NOMO-1 (cell line): ENCODE results near the gene BLOC1S6.
"Not testable (repeated sequence)": the region's sequence is repeated elsewhere in the genome, so short reads cannot be mapped to it uniquely, and the experiment has no call there.

Source experiments
- DNase-seq, 2 experiments: peaks; one replicate each; lab custom pipeline; 2025; ENCODE audit not compliant: unreplicated experiment in 2 of 2; lab: John Stamatoyannopoulos, UW

Gene BLOC1S6

DNA sequence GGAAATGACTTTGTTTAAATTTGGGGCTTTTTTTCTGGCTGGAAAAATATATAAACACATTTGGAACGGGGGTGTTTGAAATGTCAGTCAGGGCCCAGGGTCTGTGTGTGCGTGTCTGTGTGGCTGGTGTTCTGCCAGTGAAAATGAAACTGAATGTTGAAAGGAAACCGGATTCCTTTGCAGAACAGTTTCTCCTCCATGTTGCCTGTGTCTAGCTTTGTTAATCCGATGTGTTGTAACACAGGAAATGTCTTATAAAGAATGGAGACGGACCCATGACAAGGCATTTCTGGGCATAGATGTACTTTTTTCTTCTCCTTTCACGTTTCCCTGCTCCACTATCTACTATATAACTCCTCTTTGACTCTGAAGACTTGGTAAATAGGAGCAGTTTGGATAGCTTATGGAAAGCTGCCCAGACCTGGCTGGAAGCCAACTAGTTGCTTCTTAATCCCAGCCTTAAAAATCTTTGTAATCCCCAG lies 50.4 kb downstream of the BLOC1S6 start:
- peak; percentile 77 to 98 for DNase-seq

DNA sequence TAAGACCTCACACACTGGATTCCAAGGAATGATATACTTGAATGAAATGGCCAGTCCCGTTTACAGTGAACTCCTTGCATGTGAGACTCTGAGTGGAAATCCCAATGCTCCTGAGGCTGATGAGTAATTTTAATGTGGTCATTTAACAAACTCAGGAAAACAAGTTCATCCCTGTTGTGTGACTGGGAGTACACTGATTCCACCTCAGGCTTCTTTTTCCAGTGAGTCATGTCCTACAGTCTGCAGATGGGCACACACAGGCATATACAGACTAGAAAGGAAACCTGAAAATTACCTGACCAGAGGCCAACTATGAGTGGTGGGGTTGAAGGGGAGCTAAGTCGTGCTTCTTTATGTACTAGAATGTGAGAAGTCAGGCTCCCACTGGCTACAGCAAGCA lies 53.4 kb downstream of the BLOC1S6 start:
- no peak for DNase-seq

DNA sequence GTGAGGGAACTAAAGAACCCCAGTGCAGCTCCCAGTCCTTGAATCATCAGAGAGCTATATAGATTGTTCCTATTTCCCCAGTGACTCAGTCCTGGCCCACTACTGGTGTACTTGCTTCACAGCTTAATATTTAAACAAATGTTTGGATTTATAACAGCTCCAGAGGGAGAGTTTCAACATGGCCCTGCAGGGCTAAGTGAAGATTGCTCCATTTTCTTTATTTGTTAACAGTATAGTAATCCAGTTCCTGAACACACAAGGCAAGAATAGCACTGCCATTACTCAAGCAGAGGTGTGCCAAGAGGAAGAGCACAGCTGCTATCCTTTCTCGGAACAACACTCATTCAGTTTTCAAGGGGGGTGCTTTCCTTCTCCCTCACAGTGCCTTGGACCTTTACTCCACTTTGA lies 54.2 kb downstream of the BLOC1S6 start:
- peak; percentile 46 to 86 for DNase-seq

DNA sequence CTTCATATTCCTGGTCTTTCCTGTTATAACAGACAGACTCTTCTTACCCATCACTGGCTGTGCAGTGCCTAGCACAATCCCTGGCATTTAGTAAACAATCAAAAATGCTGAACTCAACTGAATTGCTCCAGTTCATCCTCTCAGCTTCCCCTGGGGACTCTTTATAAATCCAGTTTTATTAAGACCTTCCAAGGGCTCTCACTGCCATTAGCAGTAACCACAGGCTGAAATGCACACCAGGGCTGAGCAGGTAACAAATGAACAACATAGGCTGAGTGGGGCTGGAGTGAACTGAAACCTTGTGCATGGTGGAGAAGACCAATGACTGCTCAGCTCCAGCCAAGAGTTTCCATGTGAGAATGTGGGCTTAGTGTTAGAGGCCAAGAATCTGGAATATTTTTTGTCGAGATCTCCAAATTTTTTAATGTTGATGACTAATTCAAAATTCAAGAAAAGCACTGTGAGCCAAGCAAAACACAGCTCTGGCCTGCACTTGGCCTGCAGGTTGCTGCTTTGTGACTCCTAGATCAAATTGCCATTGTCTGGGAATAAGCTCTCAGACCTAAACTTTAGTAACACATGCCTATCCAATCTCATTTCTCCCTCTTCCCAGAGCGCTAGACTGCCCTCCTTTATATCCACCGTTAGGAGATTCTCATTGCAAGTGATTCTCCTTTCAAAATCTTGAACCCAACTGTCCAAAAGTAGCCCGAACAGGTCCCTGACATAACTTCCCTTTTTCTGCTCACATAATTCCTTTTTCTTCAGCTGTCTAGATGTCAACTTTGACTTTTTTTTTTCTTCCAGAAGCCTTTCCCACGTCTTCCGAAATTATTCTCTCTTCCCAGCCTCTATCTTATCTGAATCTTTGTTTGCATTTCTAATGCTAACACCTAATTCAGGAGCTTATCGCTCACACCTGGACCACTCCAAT lies 55.1 kb downstream of the BLOC1S6 start:
- DNase-seq, result peak; percentile 10 to 25

DNA sequence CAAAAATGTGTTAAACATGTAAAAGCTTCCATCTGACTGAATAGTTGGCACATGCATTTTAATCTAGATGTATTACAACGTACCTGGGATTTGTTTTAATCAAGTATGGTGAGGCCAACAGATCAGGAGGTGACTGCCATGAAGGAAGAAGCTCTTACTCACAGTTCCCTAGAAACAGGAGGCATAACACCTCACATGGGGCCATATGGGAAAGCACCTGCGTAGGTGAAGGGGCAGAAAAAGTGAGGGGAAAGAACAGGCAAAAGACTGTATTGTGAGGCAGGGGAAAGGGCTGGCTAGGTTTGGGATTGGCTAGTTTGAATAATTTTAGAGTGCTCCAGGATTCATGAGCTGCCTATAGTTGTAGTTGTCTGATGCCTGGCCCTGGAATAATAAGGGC lies 57.3 kb downstream of the BLOC1S6 start:
- DNase-seq, result no peak

DNA sequence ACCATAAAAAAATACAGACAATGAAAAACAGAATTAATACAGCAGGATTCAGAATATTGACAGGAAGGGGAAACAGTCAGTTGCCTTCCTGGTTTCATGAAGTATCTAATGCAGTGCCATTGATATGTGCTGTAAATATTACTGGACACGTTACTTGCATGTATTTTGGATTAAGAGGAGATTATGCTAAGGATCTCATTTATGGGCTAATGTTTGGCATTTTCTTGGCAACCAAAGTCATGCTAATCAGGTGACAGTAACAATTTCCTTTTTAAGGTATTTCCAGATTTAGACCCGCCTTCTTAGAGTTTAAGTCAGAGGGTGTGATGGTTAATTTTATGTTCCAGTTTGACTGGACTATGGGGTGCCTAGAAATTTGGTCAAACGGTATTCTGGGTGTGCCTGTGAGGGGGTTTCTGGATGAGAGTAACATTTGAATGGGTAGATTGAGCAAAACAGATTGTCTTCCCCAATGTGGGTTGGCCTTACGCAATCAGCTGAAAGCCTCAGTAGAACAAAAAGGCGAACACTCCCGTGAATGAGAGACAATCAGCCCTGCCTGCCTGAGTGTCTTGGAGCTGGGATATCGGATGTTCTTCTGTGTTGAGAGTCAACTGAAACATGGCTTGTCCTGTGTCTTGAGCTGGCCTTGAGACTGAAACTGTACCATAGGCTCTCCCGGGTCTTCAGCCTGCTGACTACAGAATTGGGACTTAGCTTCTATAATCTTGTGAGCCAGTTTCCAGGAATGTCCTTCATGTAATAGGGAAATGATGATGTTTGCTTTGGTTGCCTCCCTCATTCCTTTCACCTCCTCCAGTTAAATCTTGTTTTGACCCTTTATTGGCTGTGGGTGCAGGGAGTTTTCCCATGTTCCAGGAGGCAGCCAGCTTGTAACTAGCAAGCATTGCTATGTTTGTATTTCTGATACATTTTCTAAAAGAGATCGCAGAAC lies 58.1 kb downstream of the BLOC1S6 start:
- DNase-seq, result peak; percentile 31 to 65

DNA sequence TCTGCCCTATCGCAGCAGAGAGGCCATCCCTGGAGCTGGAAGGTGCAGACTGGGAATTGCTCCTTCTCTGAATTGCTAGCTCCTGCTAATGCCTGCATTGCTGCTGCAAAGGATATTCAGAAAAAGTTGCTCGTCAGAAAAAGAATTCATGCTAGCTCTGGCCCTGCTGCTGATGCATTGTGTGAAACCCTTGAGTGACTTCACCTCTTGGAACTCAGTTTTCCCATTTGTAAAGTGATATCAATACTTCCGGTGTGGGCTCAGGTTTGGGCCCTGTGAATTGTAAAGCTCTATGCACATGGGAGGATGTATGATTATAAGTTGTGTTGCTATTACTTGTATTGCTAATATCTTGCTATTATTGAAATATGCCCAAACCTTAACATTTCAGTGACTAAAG lies 59.0 kb downstream of the BLOC1S6 start:
- DNase-seq, result no peak

DNA sequence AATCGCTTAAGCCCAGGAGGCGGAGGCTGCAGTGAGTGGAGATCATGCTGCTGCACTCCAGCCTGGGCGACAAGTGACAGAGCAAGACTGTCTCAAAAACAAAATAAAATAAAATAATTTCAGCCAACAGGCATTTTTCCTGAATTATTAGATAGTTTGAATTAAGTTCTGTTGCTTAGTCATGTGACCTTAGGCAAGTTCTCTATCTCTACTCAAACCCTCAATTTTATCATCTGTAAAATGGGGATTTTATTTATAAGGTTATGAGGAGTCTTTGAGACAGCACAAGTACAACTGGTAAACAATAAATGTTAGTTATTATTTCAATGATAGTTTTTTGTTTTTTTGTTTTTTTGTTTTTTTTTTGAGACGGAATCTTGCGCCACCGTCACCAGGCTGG lies 60.6 kb downstream of the BLOC1S6 start:
- no peak for DNase-seq

DNA sequence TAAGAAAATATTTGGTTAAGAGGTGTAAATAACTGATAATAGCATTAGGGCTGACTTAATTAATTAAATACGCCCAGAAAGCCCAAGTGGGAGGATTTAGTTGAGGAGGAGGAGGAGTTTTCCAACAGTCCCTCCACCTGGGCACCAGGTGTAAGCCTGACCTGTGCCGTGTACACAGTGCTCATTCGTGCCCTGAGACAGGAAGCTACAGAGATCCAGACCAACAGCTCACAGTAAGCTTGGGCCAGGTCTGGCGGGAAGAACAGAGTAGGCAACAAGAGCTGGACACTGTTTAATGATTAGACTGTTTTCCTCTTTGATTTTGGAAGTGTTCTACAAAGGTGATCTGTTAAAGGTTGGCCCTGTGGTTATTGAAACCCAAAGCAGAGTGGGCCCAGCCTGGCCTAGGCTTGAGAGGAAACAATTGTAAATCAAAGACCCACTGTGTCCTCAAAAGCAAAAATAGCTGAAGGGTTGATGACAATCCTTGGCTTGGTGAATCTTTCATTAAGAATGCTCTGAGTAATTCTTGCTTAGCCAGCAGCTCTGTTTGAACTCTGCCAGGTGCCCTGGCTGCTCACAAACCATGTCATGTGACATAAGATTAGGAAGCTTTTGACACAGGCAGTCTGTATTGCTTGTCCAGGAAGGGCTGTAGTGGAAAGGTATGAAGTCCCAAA lies 61.5 kb downstream of the BLOC1S6 start:
- DNase-seq, result no peak

DNA sequence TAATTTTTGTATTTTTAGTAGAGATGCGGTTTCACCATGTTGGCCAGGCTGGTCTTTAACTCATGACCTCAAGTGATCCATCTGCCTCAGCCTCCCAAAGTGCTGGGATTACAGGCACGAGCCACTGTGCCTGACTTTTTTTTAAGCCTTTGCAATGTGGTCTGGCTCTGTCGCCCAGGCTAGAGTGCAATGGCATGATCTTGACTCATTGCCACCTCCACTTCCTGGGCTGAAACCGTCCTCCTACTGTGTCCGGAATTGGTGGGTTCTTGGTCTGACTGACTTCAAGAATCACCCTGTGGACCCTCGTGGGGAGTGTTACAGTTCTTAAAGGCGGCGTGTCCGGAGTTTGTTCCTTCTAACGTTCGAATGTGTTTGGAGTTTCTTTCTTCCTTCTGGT lies 62.8 kb downstream of the BLOC1S6 start:
- not testable (repeated sequence) for DNase-seq

DNA sequence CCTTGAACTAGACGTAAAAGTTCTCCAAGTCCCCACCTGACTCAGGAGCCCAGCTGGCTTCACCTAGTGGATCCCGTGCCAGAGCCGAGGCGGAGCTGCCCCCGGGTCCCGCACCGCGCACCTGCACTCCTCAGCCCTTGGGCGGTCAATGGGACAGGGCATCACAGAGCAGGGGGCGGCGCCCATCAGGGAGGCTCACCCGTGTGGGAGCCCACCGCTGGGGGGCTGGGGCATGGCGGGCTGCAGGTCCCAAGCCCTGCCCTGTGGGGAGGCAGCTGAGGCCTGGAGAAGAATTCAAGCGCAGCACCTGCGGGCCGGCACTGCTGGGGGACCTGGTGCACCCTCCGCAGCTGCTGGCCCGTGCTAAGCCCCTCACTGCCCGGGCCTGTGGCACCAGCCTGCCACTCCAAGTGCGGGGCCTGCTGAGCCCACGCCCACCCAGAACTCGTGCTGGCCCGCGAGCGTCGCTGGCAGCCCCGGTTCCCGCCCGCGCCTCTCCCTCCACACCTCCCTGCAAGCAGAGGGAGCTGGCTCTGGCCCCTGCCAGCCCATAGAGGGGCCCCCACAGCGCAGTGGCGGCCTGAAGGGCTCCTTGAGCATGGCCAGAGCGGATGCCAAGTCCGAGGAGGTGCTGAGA lies 63.8 kb downstream of the BLOC1S6 start:
- DNase-seq, result no peak

DNA sequence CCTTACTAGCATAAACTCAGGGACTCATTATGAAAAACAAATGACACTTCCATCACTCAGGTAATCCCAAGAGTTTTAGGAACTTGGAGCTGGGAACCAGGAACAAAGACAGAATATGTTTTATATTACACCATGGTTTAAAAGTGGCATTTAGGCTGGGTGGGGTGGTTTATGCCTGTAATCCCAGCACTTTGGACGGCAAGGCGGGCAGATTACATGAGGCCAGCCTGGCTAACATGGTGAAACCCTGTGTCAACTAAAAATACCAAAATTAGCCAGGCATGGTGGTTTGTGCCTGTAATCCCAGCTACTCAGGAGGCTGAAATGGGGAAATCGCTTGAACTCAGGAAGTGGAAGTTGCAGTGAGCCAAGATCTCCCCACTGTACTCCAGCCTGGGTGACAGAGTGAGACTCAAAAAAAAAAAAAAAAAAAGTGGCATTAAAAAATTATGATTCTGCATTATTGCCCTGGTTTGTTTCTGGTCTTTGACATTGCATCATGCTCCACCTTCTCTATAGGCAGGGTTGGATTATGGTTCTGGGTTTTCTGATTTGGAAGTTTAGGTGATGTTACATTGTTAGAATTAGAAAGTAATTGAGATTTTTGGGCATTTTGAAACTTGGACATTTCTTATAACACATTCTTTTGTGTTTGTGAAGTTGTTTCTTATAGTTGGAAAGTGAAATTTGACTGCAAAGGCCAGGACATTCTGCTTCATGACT lies 66.7 kb downstream of the BLOC1S6 start:
- peak; percentile 51 to 52 for DNase-seq

DNA sequence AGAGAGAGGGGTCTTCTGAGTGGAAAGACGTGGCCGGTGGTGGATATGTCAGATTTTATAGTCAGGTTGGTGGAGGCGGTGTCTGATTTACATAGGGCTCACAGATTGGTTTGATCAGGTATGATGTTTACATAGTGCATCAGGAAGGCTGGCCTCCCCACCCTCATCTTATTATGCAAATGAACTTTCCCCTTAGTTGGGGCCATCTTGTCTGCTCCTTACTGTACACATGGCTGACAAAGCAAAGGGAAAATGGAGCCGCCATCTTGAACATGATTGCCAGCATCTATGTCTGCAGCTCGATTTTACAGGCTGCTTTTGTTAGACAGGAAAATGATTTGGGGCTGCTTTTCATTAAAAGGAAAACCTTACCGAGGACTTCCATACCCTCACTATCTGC lies 67.6 kb downstream of the BLOC1S6 start:
- no peak for DNase-seq

DNA sequence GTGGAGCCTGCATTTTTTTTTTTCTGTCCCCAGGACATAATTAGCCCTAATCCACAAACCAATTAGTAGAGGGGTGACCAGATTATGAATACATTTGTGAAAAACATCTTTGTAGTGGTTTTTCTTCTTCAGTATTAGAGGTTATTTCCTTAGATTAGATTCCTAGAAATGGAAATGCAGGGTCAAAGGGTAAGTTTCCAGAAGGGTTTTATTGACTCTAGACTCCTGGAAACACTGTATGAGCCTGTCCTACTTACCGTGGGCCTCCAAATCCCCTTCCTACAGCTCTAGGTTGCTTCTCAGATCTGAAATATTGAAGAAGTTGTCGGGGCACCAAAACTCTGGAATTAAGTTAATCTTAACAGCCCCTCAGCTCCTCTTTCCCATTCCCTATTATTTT lies 70.1 kb downstream of the BLOC1S6 start:
- no peak for DNase-seq

DNA sequence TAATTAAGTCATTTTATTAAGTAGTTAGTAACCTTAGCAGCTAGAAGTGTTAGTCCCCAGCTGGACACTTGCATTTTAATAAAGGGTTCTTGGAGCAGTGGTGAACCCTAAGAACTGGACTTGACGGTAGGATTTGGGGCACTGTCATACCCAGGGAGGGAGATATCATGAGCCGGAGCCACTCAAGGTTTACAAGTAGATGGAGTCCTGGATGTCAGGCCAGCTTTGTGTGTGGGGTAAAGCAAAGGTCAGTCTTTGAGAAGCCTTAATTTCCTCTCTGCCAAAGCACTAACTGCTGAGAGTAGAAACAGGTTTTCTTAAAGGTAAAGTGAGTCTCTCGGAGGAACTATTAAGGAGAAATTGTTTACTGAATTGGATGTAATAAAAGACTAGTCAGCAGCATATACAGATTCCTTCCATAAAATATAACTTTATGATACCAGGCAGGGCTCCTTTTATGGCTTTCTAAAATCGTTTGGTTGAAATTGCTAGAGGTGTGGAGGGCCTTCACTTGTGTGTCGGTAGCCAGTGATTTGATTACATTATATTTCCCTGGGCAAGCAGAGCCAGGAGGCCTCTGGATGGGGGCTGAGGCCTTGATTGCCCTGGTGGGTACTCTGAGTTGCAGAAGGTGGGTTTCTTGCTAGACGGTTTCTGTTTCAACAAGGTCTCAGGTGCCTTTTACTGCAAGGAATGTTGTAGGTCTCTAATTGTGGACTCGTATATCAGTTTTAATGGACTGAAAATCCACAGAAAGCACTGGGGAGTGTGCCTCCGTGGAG lies 70.8 kb downstream of the BLOC1S6 start:
- DNase-seq, result no peak
